NCI-H1092 (cell line): ENCODE measurements around the gene NUP210.

ENCODE experiments used
- DNase-seq: peaks from one replicate; lab custom pipeline; 2025; lab: John Stamatoyannopoulos, UW

The NUP210 gene

GRCh38 chr3:13373975-13374586 is 46.0 kb downstream of the NUP210 start:
- DNase-seq = no peak

- DNase-seq = no peak
Measured at GRCh38 chr3:13372656-13373055, 47.5 kb downstream of the NUP210 start.

- DNase-seq = no peak
Measured at GRCh38 chr3:13372126-13372525, 48.0 kb downstream of the NUP210 start.

- DNase-seq = no peak
Measured at GRCh38 chr3:13371100-13372075, 48.7 kb downstream of the NUP210 start.

GRCh38 chr3:13370609-13371008 is 49.5 kb downstream of the NUP210 start:
- no peak for DNase-seq

- no peak for DNase-seq
Measured at GRCh38 chr3:13370055-13370454, 50.1 kb downstream of the NUP210 start.

GRCh38 chr3:13368834-13369233 is 51.3 kb downstream of the NUP210 start:
- no peak for DNase-seq

- no peak for DNase-seq
Measured at GRCh38 chr3:13367728-13368127, 52.4 kb downstream of the NUP210 start.

- DNase-seq = no peak
Measured at GRCh38 chr3:13365390-13366379, 54.4 kb downstream of the NUP210 start.

GRCh38 chr3:13364602-13365271 is 55.4 kb downstream of the NUP210 start:
- no peak for DNase-seq

GRCh38 chr3:13362551-13362950 is 57.6 kb downstream of the NUP210 start:
- DNase-seq = no peak

- DNase-seq = no peak
Measured at GRCh38 chr3:13359916-13360315, 60.2 kb downstream of the NUP210 start.

GRCh38 chr3:13358643-13359042 is 61.5 kb downstream of the NUP210 start:
- DNase-seq = no peak

GRCh38 chr3:13358051-13358450 is 62.1 kb downstream of the NUP210 start:
- no peak for DNase-seq

- no peak for DNase-seq
Measured at GRCh38 chr3:13357074-13357473, 63.0 kb downstream of the NUP210 start.

- no peak for DNase-seq
Measured at GRCh38 chr3:13353936-13354542, 66.1 kb downstream of the NUP210 start.

- DNase-seq = no peak
Measured at GRCh38 chr3:13353506-13353905, 66.6 kb downstream of the NUP210 start.

- no peak for DNase-seq
Measured at GRCh38 chr3:13352621-13353131, 67.4 kb downstream of the NUP210 start.

GRCh38 chr3:13349823-13350222 is 70.3 kb downstream of the NUP210 start:
- no peak for DNase-seq

GRCh38 chr3:13348661-13349396 is 71.3 kb downstream of the NUP210 start:
- no peak for DNase-seq
